Stimulated activated CD4-positive, alpha-beta T cell treated with anti-CD3 and anti-CD28 coated beads, Interleukin-1b, Interleukin-23, amount 100 ng/mL, for 48 hours (primary cell): ENCODE results near the gene SMYD4.

Experiments used
- DNase-seq: peaks from one replicate; pipeline ENCODE4 v3.0.0-alpha.2; 2020

SMYD4 gene

GRCh38 chr17:1729966-1730325, 99.8 kb downstream of the SMYD4 start:
- DNase-seq = no peak
